AG04450 (cell line): ENCODE measurements around the gene SLC17A2. TPM values are rescaled to one million over a fixed set of nuclear protein-coding genes. Genes with fewer than 3 reads are reported as not detected.

Experiments
- CTCF ChIA-PET: fragments of 300-600, 350-600 bp; formaldehyde crosslinking; extraction: SDS; loops from one replicate; lab custom pipeline; 2022; ENCODE audit warnings: antibody characterized with exemption, inconsistent platforms; lab: Charles Lee
- POLR2A ChIA-PET: fragments of 350-600 bp; formaldehyde crosslinking; extraction: SDS; loops from one replicate; lab custom pipeline; 2021; ENCODE audit warnings: antibody characterized with exemption, inconsistent platforms; lab: Yijun Ruan, JAX
- DNase-seq: peaks from one replicate; pipeline ENCODE4 v3.0.0-alpha.2; 2011; ENCODE audit warnings: low read depth, low spot score
- H3K27ac ChIP-seq: one replicate; pipeline ENCODE4 v1.5.1; 2012; ENCODE audit warnings: low read depth, low read length, control low read depth
- H3K27me3 ChIP-seq: one replicate; pipeline ENCODE4 v1.6.0; 2012; ENCODE audit warnings: low read length; ENCODE audit not compliant: control insufficient read depth, insufficient read depth
- H3K4me3 ChIP-seq: 2 replicates; pipeline ENCODE4 v1.5.1; 2011; ENCODE audit warnings: mild to moderate bottlenecking, low read depth, low read length, control low read depth
- H3K9me3 ChIP-seq: 2 replicates; pipeline ENCODE4 v1.5.1; 2012; ENCODE audit warnings: low read length; ENCODE audit not compliant: control insufficient read depth, insufficient read depth
- polyA plus RNA-seq: library from polyadenylated mRNA; depleted of rRNA; stranded (reverse); fragments of >200 nt; gene quantifications from 2 replicates; pipeline ENCODE4 v1.2.3, GENCODE V29; 2011
- TF ChIP-seq, protein P1 (sequence below): IDR thresholded peaks from 2 replicates; pipeline ENCODE4 v1.5.1; 2011; ENCODE audit warnings: low read depth, low read length, control low read depth, inconsistent platforms

The SLC17A2 gene
- polyA plus RNA-seq, 1 experiment, result not detected

DNA sequence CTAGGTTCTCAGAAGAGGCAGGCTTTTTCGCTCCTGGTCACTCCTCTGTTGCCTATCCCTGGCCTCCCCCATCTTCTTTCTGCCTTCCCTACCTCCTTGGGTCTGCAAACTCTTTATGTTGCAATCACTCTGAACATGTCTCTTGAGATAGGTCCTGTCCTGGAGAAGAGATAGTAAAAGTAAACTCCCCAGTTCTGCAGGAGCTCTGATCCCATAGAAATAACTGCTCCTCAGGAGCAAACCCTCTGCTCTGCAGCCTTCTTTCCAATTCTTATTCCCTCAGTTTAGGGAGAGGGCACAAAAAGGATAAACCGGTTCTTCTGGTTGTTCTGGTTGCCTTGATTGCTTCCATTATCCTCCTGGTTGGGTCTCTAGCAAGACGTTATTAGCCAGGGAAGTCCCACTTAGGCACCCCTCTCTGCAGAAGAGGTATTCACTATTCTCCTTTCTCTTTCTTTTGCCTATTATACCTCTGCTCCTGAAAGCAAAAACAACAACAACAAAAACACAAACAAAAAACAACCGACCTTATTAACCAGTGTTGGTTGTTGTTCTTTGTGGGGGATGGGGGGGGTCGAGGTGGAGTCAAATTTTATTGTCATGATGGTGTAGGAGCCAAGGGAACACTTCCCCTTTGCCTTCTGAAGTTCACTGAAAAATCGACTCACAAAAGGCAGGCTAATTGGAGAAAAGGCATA, 33.1 kb upstream of the SLC17A2 start:
- ChIA-PET POLR2A (no interaction called here), CTCF (interaction anchor here (0.6 kb wide), 1 partner anchor 47 kb away, joined by 3 read pairs; no protein-coding TSS in a partner anchor)
- TF ChIP-seq, protein P1, sequence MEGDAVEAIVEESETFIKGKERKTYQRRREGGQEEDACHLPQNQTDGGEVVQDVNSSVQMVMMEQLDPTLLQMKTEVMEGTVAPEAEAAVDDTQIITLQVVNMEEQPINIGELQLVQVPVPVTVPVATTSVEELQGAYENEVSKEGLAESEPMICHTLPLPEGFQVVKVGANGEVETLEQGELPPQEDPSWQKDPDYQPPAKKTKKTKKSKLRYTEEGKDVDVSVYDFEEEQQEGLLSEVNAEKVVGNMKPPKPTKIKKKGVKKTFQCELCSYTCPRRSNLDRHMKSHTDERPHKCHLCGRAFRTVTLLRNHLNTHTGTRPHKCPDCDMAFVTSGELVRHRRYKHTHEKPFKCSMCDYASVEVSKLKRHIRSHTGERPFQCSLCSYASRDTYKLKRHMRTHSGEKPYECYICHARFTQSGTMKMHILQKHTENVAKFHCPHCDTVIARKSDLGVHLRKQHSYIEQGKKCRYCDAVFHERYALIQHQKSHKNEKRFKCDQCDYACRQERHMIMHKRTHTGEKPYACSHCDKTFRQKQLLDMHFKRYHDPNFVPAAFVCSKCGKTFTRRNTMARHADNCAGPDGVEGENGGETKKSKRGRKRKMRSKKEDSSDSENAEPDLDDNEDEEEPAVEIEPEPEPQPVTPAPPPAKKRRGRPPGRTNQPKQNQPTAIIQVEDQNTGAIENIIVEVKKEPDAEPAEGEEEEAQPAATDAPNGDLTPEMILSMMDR, result no peak
- Histone ChIP-seq H3K27me3 (no peaks in the 10 kb centered on the region), H3K4me3 (peak overlapping the region; percentile 77), H3K9me3 (no peaks in the 10 kb centered on the region), H3K27ac (no peak overlapping the region)
- DNase-seq, result no peak

DNA sequence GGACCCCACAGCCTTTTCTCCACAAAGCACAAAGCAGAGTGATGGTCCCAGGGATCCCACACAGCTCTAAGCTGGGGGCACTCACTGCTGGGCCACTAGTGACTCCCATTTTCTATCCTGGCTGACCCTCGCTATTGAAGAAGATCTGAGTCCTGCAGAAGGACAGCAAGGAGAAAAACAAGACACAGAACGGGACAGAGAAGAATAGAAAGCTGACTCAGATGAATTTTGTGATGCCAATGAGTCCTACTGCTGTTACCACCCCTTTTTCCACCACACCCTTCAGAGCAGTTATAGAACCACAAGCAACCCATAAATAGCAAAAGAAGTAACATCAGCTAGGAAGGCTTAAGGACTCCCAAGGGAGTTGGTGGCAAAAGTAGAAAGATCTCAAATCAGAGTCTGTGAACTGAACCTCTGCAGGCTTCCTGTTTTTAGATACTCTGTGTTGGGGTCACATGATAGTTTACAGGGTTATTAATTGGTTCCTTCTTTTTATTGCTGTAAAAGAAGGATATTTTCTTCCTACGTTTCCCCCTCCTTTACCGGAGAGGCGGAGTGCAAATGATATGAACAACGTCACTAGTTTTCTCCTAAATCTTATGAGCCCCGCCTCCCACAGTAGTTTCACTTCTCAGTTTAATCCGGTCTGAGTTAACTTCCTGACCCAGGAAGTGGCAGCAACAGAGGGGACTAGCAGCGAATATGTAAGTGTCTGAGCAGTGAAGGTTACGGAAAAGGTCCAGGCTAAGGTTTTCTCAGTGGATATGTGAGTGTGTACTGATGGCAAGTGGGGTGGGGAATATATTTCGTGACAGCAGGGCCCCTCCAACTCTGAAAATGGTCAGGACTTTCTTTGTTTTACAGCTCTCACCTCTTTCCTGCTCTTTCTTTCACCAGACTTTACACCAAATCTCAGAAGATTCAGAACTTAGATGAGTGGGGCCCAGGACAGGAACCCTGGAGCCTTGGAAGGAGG, 31.9 kb upstream of the SLC17A2 start, which contains the start of gene TRIM38:
TSS of gene TRIM38 (plus strand) at position 654 of the 979 bp plus-strand sequence. CDS start 3,721 bp downstream, outside the sequence.
- TF ChIP-seq, protein P1, result no peak
- ChIA-PET CTCF (interaction anchor here (0.6 to 1.7 kb wide), 3 partner anchors 30 to 49 kb away, joined by 3 to 8 read pairs (median 3); no protein-coding TSS in a partner anchor), POLR2A (interaction anchor here (0.6 to 1.1 kb wide), 2 partner anchors 8 to 24 kb away, joined by 3 to 4 read pairs; no protein-coding TSS in a partner anchor)
- peak within 1 kb of the TSS; percentile 77 for H3K4me3 ChIP-seq
- H3K27me3 ChIP-seq, result no peaks in the 10 kb centered on the region
- peak; percentile 53 for DNase-seq
- no peaks in the 10 kb centered on the region for H3K9me3 ChIP-seq
- peak within 1 kb of the TSS; percentile 83 for H3K27ac ChIP-seq

DNA sequence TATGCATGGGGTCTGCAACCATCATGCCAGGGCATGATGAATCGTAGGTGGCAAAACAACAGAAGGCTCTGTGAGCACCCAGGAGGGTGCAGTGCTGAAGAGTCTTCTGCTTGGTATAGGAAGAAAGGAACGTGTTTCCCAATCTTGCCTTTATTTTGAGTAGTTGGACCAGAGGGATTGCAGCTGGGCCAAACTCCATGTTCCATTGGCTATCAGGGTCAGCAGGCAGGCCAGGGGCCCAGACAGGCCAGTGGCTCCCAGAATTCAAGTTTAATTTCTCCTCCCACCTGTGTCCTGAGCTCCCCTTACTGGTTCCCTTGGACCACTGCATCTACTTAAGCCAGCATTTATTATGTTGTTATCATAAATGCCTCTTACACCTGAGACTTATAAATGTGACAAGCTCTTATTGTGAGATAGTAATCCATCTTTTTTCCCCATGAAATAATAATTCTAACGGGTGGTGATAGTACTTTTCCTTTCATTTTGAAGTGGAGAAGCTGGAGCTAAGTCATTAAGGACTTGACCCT, 31.2 kb upstream of the SLC17A2 start:
- no peak for DNase-seq
- no peak overlapping the region for H3K4me3 ChIP-seq
- no peaks in the 10 kb centered on the region for H3K9me3 ChIP-seq
- peak overlapping the region; percentile 83 for H3K27ac ChIP-seq
- ChIA-PET POLR2A (interaction anchor here (0.6 to 1.1 kb wide), 2 partner anchors 9 to 25 kb away, joined by 3 to 4 read pairs; no protein-coding TSS in a partner anchor), CTCF (interaction anchor here (1.1 to 1.7 kb wide), 2 partner anchors 31 to 41 kb away, joined by 3 to 8 read pairs; no protein-coding TSS in a partner anchor)
- H3K27me3 ChIP-seq, result no peaks in the 10 kb centered on the region
- TF ChIP-seq, protein P1, result no peak

DNA sequence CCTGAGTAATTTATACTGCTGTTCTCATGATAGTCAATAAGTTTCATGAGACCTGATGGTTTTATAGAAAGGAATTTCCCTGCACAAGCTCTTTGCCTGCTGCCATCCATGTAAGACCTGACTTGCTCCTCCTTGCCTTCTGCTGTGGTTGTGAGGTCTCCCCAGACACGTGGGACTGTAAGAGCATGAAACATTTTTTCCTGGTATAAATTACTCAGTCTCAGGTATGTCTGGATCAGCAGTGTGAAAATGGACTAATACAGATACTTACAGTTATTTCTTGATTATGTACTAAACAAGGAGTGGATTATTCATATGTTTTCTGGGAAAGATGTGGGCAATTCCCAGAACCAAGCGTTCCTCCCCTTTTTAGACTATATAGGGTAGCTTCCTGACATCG, 30.2 kb upstream of the SLC17A2 start:
- TF ChIP-seq, protein P1, result no peak
- ChIA-PET POLR2A (interaction anchor here (0.7 kb wide), 1 partner anchor 57 kb away, joined by 4 read pairs; no protein-coding TSS in a partner anchor), CTCF (no interaction called here)
- Histone ChIP-seq H3K27ac (no peak overlapping the region), H3K27me3 (no peaks in the 10 kb centered on the region), H3K9me3 (no peaks in the 10 kb centered on the region), H3K4me3 (no peak overlapping the region)
- DNase-seq, result no peak
